SJCRH30 (cell line): ENCODE measurements around the gene ZBTB39. TPM values are rescaled to one million over a fixed set of nuclear protein-coding genes. Genes with fewer than 3 reads are reported as not detected.
"Not testable (repeated sequence)": the region's sequence is repeated elsewhere in the genome, so short reads cannot be mapped to it uniquely, and the experiment has no call there.

Experiments
- DNase-seq, 2 experiments: peaks; one replicate each; pipeline ENCODE4 v3.0.0-alpha.2; 2015 to 2020
- H3K27ac ChIP-seq: fragments of 250-450 bp; sonication (Bioruptor Pico); 2 replicates; pipeline ENCODE4 v1.5.1; 2020; ENCODE audit warnings: mild to moderate bottlenecking, moderate library complexity
- H3K27me3 ChIP-seq: fragments of 250-450 bp; sonication (Bioruptor Pico); 2 replicates; pipeline ENCODE4 v1.5.1; 2020; ENCODE audit warnings: mild to moderate bottlenecking, moderate library complexity
- H3K36me3 ChIP-seq: fragments of 250-450 bp; sonication (Bioruptor Pico); 2 replicates; pipeline ENCODE4 v1.5.1; 2020; ENCODE audit warnings: mild to moderate bottlenecking, moderate library complexity
- H3K4me1 ChIP-seq: fragments of 250-450 bp; sonication (Bioruptor Pico); 2 replicates; pipeline ENCODE4 v1.5.1; 2020; ENCODE audit warnings: mild to moderate bottlenecking, moderate library complexity
- H3K4me3 ChIP-seq: fragments of 250-450 bp; sonication (Bioruptor Pico); 2 replicates; pipeline ENCODE4 v1.5.1; 2020; ENCODE audit warnings: mild to moderate bottlenecking, moderate library complexity
- H3K9me3 ChIP-seq: fragments of 250-450 bp; sonication (Bioruptor Pico); replicated peaks from 2 replicates; pipeline ENCODE4 v1.5.1; 2020; ENCODE audit warnings: mild to moderate bottlenecking, moderate library complexity
- total RNA-seq: library from RNA; depleted of rRNA; stranded (reverse); fragments of >200 nt; shearing (Covaris generic); gene quantifications from 2 replicates; pipeline ENCODE4 v1.2.3, GENCODE V29; 2014; rRNA removed

ZBTB39 gene, protein sequence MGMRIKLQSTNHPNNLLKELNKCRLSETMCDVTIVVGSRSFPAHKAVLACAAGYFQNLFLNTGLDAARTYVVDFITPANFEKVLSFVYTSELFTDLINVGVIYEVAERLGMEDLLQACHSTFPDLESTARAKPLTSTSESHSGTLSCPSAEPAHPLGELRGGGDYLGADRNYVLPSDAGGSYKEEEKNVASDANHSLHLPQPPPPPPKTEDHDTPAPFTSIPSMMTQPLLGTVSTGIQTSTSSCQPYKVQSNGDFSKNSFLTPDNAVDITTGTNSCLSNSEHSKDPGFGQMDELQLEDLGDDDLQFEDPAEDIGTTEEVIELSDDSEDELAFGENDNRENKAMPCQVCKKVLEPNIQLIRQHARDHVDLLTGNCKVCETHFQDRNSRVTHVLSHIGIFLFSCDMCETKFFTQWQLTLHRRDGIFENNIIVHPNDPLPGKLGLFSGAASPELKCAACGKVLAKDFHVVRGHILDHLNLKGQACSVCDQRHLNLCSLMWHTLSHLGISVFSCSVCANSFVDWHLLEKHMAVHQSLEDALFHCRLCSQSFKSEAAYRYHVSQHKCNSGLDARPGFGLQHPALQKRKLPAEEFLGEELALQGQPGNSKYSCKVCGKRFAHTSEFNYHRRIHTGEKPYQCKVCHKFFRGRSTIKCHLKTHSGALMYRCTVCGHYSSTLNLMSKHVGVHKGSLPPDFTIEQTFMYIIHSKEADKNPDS
- total RNA-seq: 91.0 and 101 TPM in 2 replicates

DNA sequence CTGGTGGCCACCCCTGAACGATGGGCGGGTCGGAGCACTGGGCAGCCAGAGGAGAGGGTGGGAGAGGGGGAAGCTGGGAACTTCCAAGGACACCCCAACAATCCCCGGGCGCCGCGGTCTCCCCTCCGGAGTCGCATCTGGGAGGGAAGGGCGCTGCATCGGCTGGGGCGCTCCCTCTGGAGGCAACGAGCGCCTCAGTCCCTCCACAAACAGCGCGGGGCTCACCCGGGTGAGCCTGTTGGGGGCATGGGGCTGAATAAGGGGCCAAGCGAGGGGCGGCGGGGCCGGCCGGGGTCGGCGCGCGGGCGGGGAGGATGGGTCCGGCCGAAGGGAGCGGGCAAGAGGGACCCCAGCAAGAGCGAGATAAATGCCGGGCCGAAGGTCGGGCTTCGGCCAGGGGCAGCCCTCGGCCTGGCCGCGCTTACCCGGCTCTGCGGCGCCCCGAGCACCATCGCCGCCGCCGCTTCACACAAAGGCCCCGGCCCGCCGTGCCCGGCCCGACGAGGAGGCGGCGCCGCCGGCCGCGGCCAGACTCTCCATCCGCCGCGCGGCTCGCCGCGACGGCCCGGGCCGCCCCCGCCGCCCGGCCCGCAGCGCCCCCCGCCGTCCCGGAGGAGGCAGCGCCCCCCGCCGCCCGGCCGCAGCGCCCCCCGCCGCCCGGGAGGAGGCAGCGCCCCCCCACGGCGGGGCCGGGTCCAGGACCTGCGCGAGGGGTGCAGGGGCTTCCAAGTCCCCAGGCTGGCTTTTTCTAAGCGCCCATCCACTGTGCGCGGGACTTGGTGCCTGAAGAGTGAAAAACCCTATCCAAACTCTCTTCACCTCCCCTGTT is at the start of gene ZBTB39:
Gene ZBTB39, minus strand, starts transcription at position 567 of the 829 bp plus-strand sequence. CDS start 1,629 bp downstream, outside the sequence.
- H3K4me1 ChIP-seq: peaks cover 20% of the 10 kb centered on the region
- peak; percentile 93 to 98 for DNase-seq
- H3K9me3 ChIP-seq: no peaks in the 10 kb centered on the region
- peaks cover 14% of the 10 kb centered on the region; the same call in 1 of the 2 replicates for H3K27me3 ChIP-seq
- peak within 1 kb of the TSS; percentile 97 for H3K4me3 ChIP-seq
- H3K36me3 ChIP-seq: peaks cover 38% of the 10 kb centered on the region
- peak within 1 kb of the TSS; percentile 53 for H3K27ac ChIP-seq

DNA sequence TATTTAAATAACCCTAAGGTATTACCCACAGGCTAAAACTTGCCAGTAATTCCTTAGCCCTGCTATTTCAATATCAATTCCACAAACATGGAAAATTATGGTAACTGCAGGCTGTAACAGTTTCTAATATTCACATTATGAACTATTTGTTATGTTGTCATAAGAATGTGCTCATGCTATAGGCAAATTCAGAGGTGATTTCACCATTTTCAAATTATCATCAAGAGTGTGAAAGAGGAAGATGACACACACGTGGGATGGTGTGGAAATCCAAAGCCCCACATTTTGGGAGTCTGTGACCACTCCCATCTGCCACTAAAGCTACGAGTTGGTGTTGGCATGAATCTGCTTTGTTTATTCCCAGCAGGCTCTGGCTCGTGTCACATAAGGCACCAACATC is 49.5 kb upstream of the ZBTB39 start:
- H3K9me3 ChIP-seq: peaks cover 10% of the 10 kb centered on the region
- no peaks in the 10 kb centered on the region for H3K36me3 ChIP-seq
- DNase-seq: no peak
- H3K4me1 ChIP-seq: no peaks in the 10 kb centered on the region
- H3K27ac ChIP-seq: no peak overlapping the region
- H3K27me3 ChIP-seq: peaks cover 23% of the 10 kb centered on the region; the same call in 1 of the 2 replicates
- H3K4me3 ChIP-seq: no peak overlapping the region

DNA sequence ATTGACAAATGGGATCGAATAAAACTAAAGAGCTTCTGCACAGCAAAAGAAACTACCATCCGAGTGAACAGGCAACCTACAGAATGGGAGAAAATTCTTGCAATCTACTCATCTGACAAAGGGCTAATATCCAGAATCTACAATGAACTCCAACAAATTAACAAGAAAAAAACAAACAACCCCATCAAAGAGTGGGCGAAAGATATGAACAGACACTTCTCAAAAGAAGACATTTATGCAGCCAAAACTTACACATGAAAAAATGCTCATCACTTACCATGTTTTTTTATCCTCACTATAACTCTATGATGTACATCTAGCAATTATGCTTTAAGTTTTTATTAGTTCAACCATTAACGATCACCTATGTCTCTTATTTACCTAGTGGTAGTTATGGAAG is 47.6 kb upstream of the ZBTB39 start:
- H3K36me3 ChIP-seq, H3K4me3 ChIP-seq, H3K27ac ChIP-seq, DNase-seq, H3K4me1 ChIP-seq, H3K9me3 ChIP-seq: not testable (repeated sequence)
- peaks cover 18% of the 10 kb centered on the region; the same call in 1 of the 2 replicates for H3K27me3 ChIP-seq

- H3K27ac ChIP-seq: not testable (repeated sequence)
- peaks cover 13% of the 10 kb centered on the region; the same call in 1 of the 2 replicates for H3K27me3 ChIP-seq
These were observed 46.8 kb upstream of the ZBTB39 start for GRCh38 chr12:57053146-57053545.

GRCh38 chr12:57051011-57051410 is 44.7 kb upstream of the ZBTB39 start:
- Histone ChIP-seq H3K27me3 (peaks cover 19% of the 10 kb centered on the region; the same call in 1 of the 2 replicates), H3K27ac (no peak overlapping the region), H3K36me3 (no peaks in the 10 kb centered on the region), H3K9me3 (peaks cover 10% of the 10 kb centered on the region), H3K4me1 (peaks cover 10% of the 10 kb centered on the region; the same call in 1 of the 2 replicates), H3K4me3 (no peak overlapping the region)
- no peak for DNase-seq

More at GRCh38 chr12:57053146-57053545, 46.8 kb upstream of the ZBTB39 start:
- H3K4me3 ChIP-seq, H3K9me3 ChIP-seq, DNase-seq, H3K36me3 ChIP-seq, H3K4me1 ChIP-seq: not testable (repeated sequence)

DNA sequence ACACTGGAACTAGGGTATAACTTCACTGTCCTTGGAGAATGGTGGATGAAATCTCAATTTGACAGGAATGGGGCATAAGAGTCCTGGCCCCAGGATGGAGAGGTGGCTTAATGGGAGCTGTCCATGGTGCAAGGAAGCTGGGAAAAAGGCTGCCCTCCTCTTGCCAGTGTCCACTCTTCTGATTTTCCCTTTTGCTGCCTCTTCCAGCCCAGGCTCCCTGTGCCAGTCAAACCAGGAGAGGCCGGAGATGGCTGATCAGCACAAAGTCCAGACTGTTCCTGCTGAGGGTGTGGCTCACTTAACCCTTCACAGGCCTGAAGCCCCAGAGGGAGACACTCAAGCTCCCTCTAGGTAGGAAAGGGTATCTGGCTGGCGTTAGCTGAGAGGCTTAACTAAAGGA is 43.5 kb upstream of the ZBTB39 start, which contains the start of gene MYO1A:
Gene MYO1A, minus strand, starts transcription at position 240 of the 400 bp plus-strand sequence. CDS start 1,806 bp downstream, outside the sequence.
- peaks cover 26% of the 10 kb centered on the region for H3K27me3 ChIP-seq
- peaks cover 11% of the 10 kb centered on the region; the same call in 1 of the 2 replicates for H3K4me1 ChIP-seq
- H3K27ac ChIP-seq: no peak within 1 kb of the TSS
- peaks cover 10% of the 10 kb centered on the region for H3K9me3 ChIP-seq
- no peaks in the 10 kb centered on the region for H3K36me3 ChIP-seq
- H3K4me3 ChIP-seq: no peak within 1 kb of the TSS
- peak; percentile 66 to 80 for DNase-seq

GRCh38 chr12:57049119-57049446 is 42.7 kb upstream of the ZBTB39 start:
- H3K27ac ChIP-seq: no peak overlapping the region
- H3K4me1 ChIP-seq: peaks cover 11% of the 10 kb centered on the region; the same call in 1 of the 2 replicates
- H3K4me3 ChIP-seq: no peak overlapping the region
- H3K36me3 ChIP-seq: no peaks in the 10 kb centered on the region
- DNase-seq: no peak
- H3K27me3 ChIP-seq: peaks cover 34% of the 10 kb centered on the region
- peaks cover 10% of the 10 kb centered on the region for H3K9me3 ChIP-seq

GRCh38 chr12:57048423-57049118 is 42.2 kb upstream of the ZBTB39 start:
- peaks cover 39% of the 10 kb centered on the region for H3K27me3 ChIP-seq
- DNase-seq: no peak
- no peak overlapping the region for H3K4me3 ChIP-seq
- H3K36me3 ChIP-seq: no peaks in the 10 kb centered on the region
- H3K4me1 ChIP-seq: peaks cover 11% of the 10 kb centered on the region; the same call in 1 of the 2 replicates
- no peak overlapping the region for H3K27ac ChIP-seq
- peaks cover 5% of the 10 kb centered on the region for H3K9me3 ChIP-seq

GRCh38 chr12:57047981-57048380 is 41.6 kb upstream of the ZBTB39 start:
- no peak overlapping the region for H3K27ac ChIP-seq
- peaks cover 11% of the 10 kb centered on the region; the same call in 1 of the 2 replicates for H3K4me1 ChIP-seq
- DNase-seq: no peak
- H3K27me3 ChIP-seq: peaks cover 45% of the 10 kb centered on the region
- H3K9me3 ChIP-seq: no peaks in the 10 kb centered on the region
- H3K36me3 ChIP-seq: no peaks in the 10 kb centered on the region
- no peak overlapping the region for H3K4me3 ChIP-seq

GRCh38 chr12:57046947-57047890 is 40.9 kb upstream of the ZBTB39 start:
- Histone ChIP-seq H3K4me1 (peaks cover 11% of the 10 kb centered on the region; the same call in 1 of the 2 replicates), H3K4me3 (no peak overlapping the region), H3K27me3 (peaks cover 53% of the 10 kb centered on the region), H3K36me3 (no peaks in the 10 kb centered on the region), H3K27ac (no peak overlapping the region), H3K9me3 (no peaks in the 10 kb centered on the region)
- DNase-seq: peak in 1 of 2 experiments; percentile 61

DNA sequence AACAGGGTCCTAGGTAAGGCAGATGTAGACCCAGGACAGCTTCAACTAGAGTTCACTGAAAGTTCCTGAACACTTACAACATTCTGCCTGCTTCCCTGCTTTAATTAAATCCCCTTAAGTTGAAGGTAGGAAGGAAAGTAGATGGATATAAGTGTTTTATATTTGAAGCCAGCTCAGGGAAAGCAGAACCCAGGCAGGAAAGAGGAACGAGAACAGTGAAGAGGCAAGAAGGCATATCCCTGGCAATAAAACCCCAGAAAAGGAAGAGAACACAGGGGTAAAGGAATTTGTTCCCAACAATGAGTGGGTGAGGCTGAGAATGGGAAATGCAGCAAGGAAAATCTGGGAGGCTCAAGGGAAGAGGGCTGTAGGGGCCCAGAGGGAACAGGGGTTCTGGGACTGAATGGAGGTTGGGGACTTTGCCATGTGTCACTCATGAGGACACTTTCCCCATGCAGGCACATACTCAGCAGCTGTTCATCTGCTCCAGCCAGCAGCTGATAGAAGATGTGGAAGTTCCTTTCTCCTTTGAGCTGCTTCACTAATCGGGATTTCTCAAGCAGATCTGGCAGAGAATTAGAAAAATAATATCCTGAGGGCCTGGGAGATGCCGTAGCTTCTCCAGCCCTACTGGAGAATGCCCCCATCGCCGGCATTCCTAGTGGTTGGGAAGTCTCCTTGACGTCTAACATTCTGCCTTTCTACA is 39.9 kb upstream of the ZBTB39 start:
- no peak overlapping the region for H3K4me3 ChIP-seq
- peak; percentile 78 to 87 for DNase-seq
- no peaks in the 10 kb centered on the region for H3K36me3 ChIP-seq
- peaks cover 11% of the 10 kb centered on the region; the same call in 1 of the 2 replicates for H3K4me1 ChIP-seq
- no peaks in the 10 kb centered on the region for H3K9me3 ChIP-seq
- H3K27me3 ChIP-seq: peaks cover 63% of the 10 kb centered on the region
- no peak overlapping the region for H3K27ac ChIP-seq

GRCh38 chr12:57044889-57045288 is 38.5 kb upstream of the ZBTB39 start:
- Histone ChIP-seq H3K27me3 (peaks cover 71% of the 10 kb centered on the region), H3K27ac (no peak overlapping the region), H3K4me1 (peaks cover 11% of the 10 kb centered on the region; the same call in 1 of the 2 replicates), H3K4me3 (no peak overlapping the region), H3K9me3 (no peaks in the 10 kb centered on the region), H3K36me3 (no peaks in the 10 kb centered on the region)
- no peak for DNase-seq
